HepG2 (cell line): ENCODE data around the gene MN1. TPM values are rescaled to one million over a fixed set of nuclear protein-coding genes. Genes with fewer than 3 reads are reported as not detected.

ENCODE experiments used
- ATAC-seq: fragments of 200-7000 bp; cut with Tn5 transposase; 3 replicates; pipeline ENCODE4 v1.9.1; 2020; ENCODE audit warnings: mild to moderate bottlenecking, moderate library complexity
- BruUV-seq: library from RNA; stranded (reverse); fragments of 400-500 nt; replicated peaks from 2 replicates; lab custom pipeline; 2021; lab: Mats Ljungman, UMichigan
- CTCF ChIA-PET: fragments of 300-600 bp; formaldehyde crosslinking; extraction: SDS; loops from one replicate; lab custom pipeline; 2021; ENCODE audit warnings: low total read pairs, inconsistent platforms, low intra/inter-chr PET ratio; lab: Yijun Ruan, JAX
- POLR2A ChIA-PET: fragments of 350-600 bp; sonication (Branson Sonifier 250); formaldehyde crosslinking; loops from one replicate; lab custom pipeline; 2020; ENCODE audit warnings: antibody characterized with exemption, inconsistent platforms; lab: Yijun Ruan, JAX
- DNase-seq: peaks from one replicate; pipeline ENCODE4 v3.0.0-alpha.2; 2015; ENCODE audit warnings: low spot score
- FAIRE-seq: peaks from 3 replicates; lab custom pipeline; 2011; peaks lifted over from hg19 to GRCh38; lab: Jason Lieb, UNC
- H2AFZ ChIP-seq: one replicate; pipeline ENCODE4 v1.6.1; 2011; ENCODE audit warnings: low read length, inconsistent platforms
- H3K27ac ChIP-seq: fragments of 300-600 bp; 3 replicates; pipeline ENCODE4 v1.8.0; 2011; ENCODE audit warnings: mixed run types, mild to moderate bottlenecking, mixed read lengths, low read length, inconsistent platforms; ENCODE audit not compliant: insufficient read depth; ENCODE audit errors: extremely low read length
- H3K27me3 ChIP-seq, 2 experiments: fragments of 200-600 bp in 1 of 2; 2 replicates in 1 of 2; 3 replicates in 1 of 2; pipeline versions ENCODE4 v1.6.0 to v1.8.0; 2011; ENCODE audit warnings: low read length in 2 of 2, mild to moderate bottlenecking in 2 of 2, moderate library complexity in 2 of 2, inconsistent platforms in 1 of 2; ENCODE audit not compliant: insufficient read depth in 2 of 2, control insufficient read depth in 1 of 2
- H3K36me3 ChIP-seq, 2 experiments: fragments of 200-600 bp in 1 of 2; replicated peaks in 1 of 2; 2 replicates in 1 of 2; 3 replicates in 1 of 2; pipeline versions ENCODE4 v1.5.1 to v1.8.0; 2011; ENCODE audit warnings: low read length in 2 of 2, inconsistent platforms in 1 of 2; ENCODE audit not compliant: insufficient read depth in 2 of 2, control insufficient read depth in 1 of 2
- H3K4me1 ChIP-seq: 2 replicates; pipeline ENCODE4 v1.5.1; 2012; ENCODE audit warnings: low read length, inconsistent platforms; ENCODE audit not compliant: insufficient read depth
- H3K4me2 ChIP-seq: 2 replicates; pipeline ENCODE4 v1.6.0; 2011; ENCODE audit warnings: low read depth, low read length, inconsistent platforms
- H3K4me3 ChIP-seq, 3 experiments: fragments of 200-600 bp in 1 of 3; sonication (generic), shearing (Covaris generic) in 1 of 3; replicated peaks in 1 of 3; 2 replicates each; pipeline ENCODE4 v1.5.1; 2011 to 2016; ENCODE audit warnings: low read length in 3 of 3, inconsistent platforms in 2 of 3, low read depth in 2 of 3, mild to moderate bottlenecking in 2 of 3, control low read depth in 1 of 3, mixed read lengths in 1 of 3; ENCODE audit not compliant: insufficient read depth in 1 of 3
- H3K79me2 ChIP-seq: one replicate; pipeline ENCODE4 v1.6.1; 2011; ENCODE audit warnings: low read length, inconsistent platforms; ENCODE audit not compliant: insufficient read depth
- H3K9ac ChIP-seq: 2 replicates; pipeline ENCODE4 v1.6.0; 2011; ENCODE audit warnings: mild to moderate bottlenecking, low read depth, low read length, inconsistent platforms; ENCODE audit not compliant: insufficient read depth
- H3K9me3 ChIP-seq: 2 replicates; pipeline ENCODE4 v1.5.1; 2012; ENCODE audit warnings: mild to moderate bottlenecking, low read length
- H4K20me1 ChIP-seq: 2 replicates; pipeline ENCODE4 v1.6.0; 2011; ENCODE audit warnings: inconsistent platforms, mild to moderate bottlenecking, low read length, moderate library complexity; ENCODE audit not compliant: insufficient read depth
- ARID3A ChIP-seq: IDR thresholded peaks from 2 replicates; pipeline ENCODE4 v1.6.1; 2012; ENCODE audit warnings: low read depth, low read length, improper control_type of control experiment
- CTCF ChIP-seq: sonication (generic); formaldehyde crosslinking; IDR thresholded peaks from 2 replicates; pipeline ENCODE4 v1.5.0; 2020; ENCODE audit warnings: mild to moderate bottlenecking, missing genetic modification reagents, moderate library complexity
- DNMT3B ChIP-seq: conservative IDR thresholded peaks from 2 replicates; pipeline ENCODE4 v1.6.1; 2016; ENCODE audit warnings: missing biosample characterization, control low read depth
- POLR2G ChIP-seq: fragments of 200-400 bp; formaldehyde crosslinking; IDR thresholded peaks from 2 replicates; pipeline ENCODE4 v1.6.1; 2018; ENCODE audit warnings: mild to moderate bottlenecking, low read depth, low read length, moderate library complexity
- STAG1 ChIP-seq: sonication (generic); formaldehyde crosslinking; IDR thresholded peaks from 2 replicates; pipeline ENCODE4 v1.4.0; 2020; ENCODE audit warnings: missing genetic modification reagents
- TBX2 ChIP-seq: sonication (generic); formaldehyde crosslinking; IDR thresholded peaks from 2 replicates; pipeline ENCODE4 v1.5.0; 2020; ENCODE audit warnings: missing genetic modification reagents, mild to moderate bottlenecking, borderline replicate concordance
- ZBTB42 ChIP-seq: sonication (generic); formaldehyde crosslinking; IDR thresholded peaks from 2 replicates; pipeline ENCODE4 v1.5.0; 2020; ENCODE audit warnings: mild to moderate bottlenecking, missing genetic modification reagents
- ZNF12 ChIP-seq: sonication (generic); formaldehyde crosslinking; IDR thresholded peaks from 2 replicates; pipeline ENCODE4 v1.5.0; 2020; ENCODE audit warnings: missing genetic modification reagents
- ZNF567 ChIP-seq: sonication (generic); formaldehyde crosslinking; IDR thresholded peaks from 2 replicates; pipeline ENCODE4 v1.8.1; 2023; ENCODE audit warnings: mild to moderate bottlenecking, missing genetic modification reagents, borderline replicate concordance
- ZNF615 ChIP-seq: sonication (generic); formaldehyde crosslinking; IDR thresholded peaks from 2 replicates; pipeline ENCODE4 v1.5.0; 2020; ENCODE audit warnings: mild to moderate bottlenecking, missing genetic modification reagents, borderline replicate concordance
- whole genome bisulfite sequencing: methylation state at CpG from one replicate; pipeline ENCODE4 v1.1.6; 2017; ENCODE audit warnings: low lambda C conversion rate; 5-methylcytosine and 5-hydroxymethylcytosine counted together
- in situ Hi-C: cut with HindIII; loops from 2 replicates; pipeline ENCODE4 v1.10.0; 2017; ENCODE audit warnings: low pct_unique_long_range_greater_than_20kb; ENCODE audit not compliant: extremely low pct_ligation_motif_present
- intact Hi-C: fragments of 100-400 bp; cut with micrococcal nuclease; formaldehyde crosslinking; loops from one replicate; pipeline ENCODE4 v1.10.0; 2022; ENCODE audit not compliant: unreplicated experiment
- polyA plus RNA-seq, 8 experiments: library from polyadenylated mRNA; depleted of rRNA in 3 of 8; stranded (reverse) in 7 of 8; unstranded in 1 of 8; fragments of >200 nt; fragmentation: Illumina TruSeq in 4 of 8; extraction: Trizol in 4 of 8; gene quantifications; 2 replicates each; pipeline versions ENCODE4 v1.2.1 to v1.2.3, GENCODE V29; 2011 to 2016; ENCODE audit warnings: low read depth in 4 of 8, missing spikeins in 1 of 8, mixed read lengths in 1 of 8; ENCODE audit not compliant: insufficient read depth in 1 of 8
- total RNA-seq, 5 experiments: library from RNA; depleted of rRNA; stranded (reverse); fragments of >200 nt; fragmentation: Illumina TruSeq; extraction: Trizol; gene quantifications; 2 replicates each; pipeline ENCODE4 v1.2.3, GENCODE V29; 2016; ENCODE audit warnings: low read depth in 1 of 5

MN1 gene
- total and polyA plus RNA-seq, 2 of the 13 experiments (the other 11 are each of a cell fraction or from before 2014, with no cell fraction given), result 0.01 TPM; not detected in 1

GRCh38 chr22:27825174-27825573 lies 23.6 kb upstream of the MN1 start:
- FAIRE-seq (no peak), DNase-seq (no peak), ATAC-seq (no peak)
- Histone ChIP-seq H3K36me3 (no peaks in the 10 kb centered on the region), H4K20me1 (no peaks in the 10 kb centered on the region), H3K4me2 (no peak overlapping the region), H3K27ac (no peak overlapping the region), H3K79me2 (no peaks in the 10 kb centered on the region), H3K27me3 (no peaks in the 10 kb centered on the region), H3K9ac (no peak overlapping the region), H3K4me3 (no peak overlapping the region), H3K4me1 (peaks cover 22% of the 10 kb centered on the region), H3K9me3 (no peaks in the 10 kb centered on the region)
- in situ Hi-C loops (no loop called here), intact Hi-C loops (no loop called here)
- 86% methylated on average over 4 of the region's 6 CpGs for WGBS
- ChIA-PET POLR2A (no interaction called here), CTCF (no interaction called here)
- BruUV-seq, result no TSS peak
- TF ChIP-seq CTCF (peak; percentile 64), ZNF567 (CRISPR knock-in tag) (no peak), DNMT3B (CRISPR knock-in tag) (no peak), STAG1 (CRISPR knock-in tag) (peak; percentile 36), ZNF12 (CRISPR knock-in tag) (peak; percentile 96)
- TF ChIP-seq, all 625 proteins: peak for 3
- H2AFZ ChIP-seq, result no peak overlapping the region

- no peak overlapping the region for H3K27ac ChIP-seq
- H3K27me3 ChIP-seq, result no peaks in the 10 kb centered on the region
- H3K4me2 ChIP-seq, result no peak overlapping the region
- no peaks in the 10 kb centered on the region for H3K36me3 ChIP-seq
- CTCF ChIA-PET, result no interaction called here
- FAIRE-seq (no peak), ATAC-seq (no peak)
- H3K4me3 ChIP-seq, result no peak overlapping the region
- no TSS peak for BruUV-seq
- intact Hi-C loops, result no loop called here
- H3K9ac ChIP-seq, result no peak overlapping the region
- H3K9me3 ChIP-seq, result no peaks in the 10 kb centered on the region
- no peaks in the 10 kb centered on the region for H3K79me2 ChIP-seq
- TF ChIP-seq TBX2, result no peak
- no peak for TF ChIP-seq ARID3A
- no peak for TF ChIP-seq ZBTB42 (CRISPR knock-in tag)
- no peak for TF ChIP-seq ZNF615 (CRISPR knock-in tag)
- no peak for TF ChIP-seq POLR2G
- TF ChIP-seq, all 625 proteins: peak for 0
- DNase-seq, result no peak
- POLR2A ChIA-PET, result no interaction called here
- in situ Hi-C loops, result loop anchor here (25.0 kb wide), 1 partner anchor 1061 kb away; no protein-coding TSS in a partner anchor
- H2AFZ ChIP-seq, result no peak overlapping the region
- 83% methylated on average over 1 of the region's 1 CpG for WGBS
- H4K20me1 ChIP-seq, result no peaks in the 10 kb centered on the region
- peaks cover 22% of the 10 kb centered on the region for H3K4me1 ChIP-seq
Observed at GRCh38 chr22:27823221-27823620, 21.7 kb upstream of the MN1 start.
